GM18519 (cell line): ENCODE results near the gene CASK.
"Not testable (repeated sequence)": the region's sequence is repeated elsewhere in the genome, so short reads cannot be mapped to it uniquely, and the experiment has no call there.

ENCODE experiments used
- ATAC-seq: cut with Tn5 transposase; IDR thresholded peaks from one replicate; pipeline ENCODE4 v1.9.1; 2021; ENCODE audit warnings: mild to moderate bottlenecking, moderate library complexity; ENCODE audit not compliant: unreplicated experiment, low FRiP score

The CASK gene

GRCh38 chrX:41529221-41529620 lies 394.1 kb downstream of the CASK start:
- no peak for ATAC-seq

DNA sequence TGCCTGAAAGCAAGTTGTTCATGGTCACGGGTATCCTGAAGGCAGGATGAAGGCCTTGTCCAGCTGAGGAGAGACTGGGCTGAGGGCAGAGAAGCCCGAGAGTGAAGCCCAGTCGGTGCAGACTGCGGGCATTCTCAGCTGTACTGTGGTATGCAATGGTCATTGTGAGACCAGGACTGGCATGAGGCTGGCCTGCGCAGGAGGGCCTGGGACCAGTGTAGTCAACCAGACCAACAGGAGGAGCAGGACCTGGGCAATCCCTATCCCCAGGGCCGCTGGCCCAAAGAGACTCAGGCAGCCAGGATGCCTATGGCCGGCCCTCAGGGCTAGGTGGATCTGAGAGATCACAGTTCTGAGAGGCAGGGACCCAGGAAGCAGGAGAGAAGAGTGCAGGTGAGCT lies 394.6 kb downstream of the CASK start:
- ATAC-seq: no peak

GRCh38 chrX:41526925-41527324 lies 396.4 kb downstream of the CASK start:
- ATAC-seq: no peak

- ATAC-seq: no peak
Observed at GRCh38 chrX:41526271-41526670, 397.1 kb downstream of the CASK start.

DNA sequence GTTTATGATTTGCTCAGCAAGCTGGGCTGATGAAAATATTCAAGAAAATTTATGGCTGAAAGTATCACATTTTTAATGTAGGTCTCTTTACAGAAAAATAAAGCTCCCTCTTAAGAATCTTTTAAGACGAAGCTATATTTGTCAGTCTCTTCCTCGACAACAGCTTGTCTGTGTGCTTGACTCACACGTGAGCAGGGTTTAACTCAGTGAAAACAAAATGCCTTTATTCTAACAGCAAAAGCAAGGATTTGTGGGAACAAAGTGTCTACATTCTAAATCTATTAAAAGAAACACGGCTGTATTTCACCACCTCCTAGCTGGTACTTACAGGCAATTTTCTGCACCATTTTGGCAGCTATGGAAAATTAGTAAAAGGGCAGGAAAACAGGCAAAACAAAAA lies 400.7 kb downstream of the CASK start:
- ATAC-seq: no peak

GRCh38 chrX:41522081-41522480 lies 401.3 kb downstream of the CASK start:
- no peak for ATAC-seq

DNA sequence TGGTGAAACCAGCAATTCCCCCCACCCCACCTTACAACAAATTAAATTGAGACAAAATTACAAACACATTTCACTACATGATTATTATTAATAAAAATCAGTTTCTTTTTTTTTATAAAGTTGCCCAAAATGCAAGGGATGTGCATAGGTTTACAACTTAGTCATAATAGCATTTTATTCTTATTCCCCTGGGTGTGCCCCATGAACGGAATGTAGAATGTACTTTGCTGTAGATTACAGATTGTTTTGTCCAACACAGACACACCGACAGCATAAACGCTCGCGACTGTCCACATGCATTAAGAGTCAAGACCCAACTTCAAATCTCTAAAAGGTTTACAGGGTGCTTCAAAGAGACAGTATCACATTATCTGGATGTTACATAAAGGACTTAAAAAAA lies 403.9 kb downstream of the CASK start:
- ATAC-seq: no peak

DNA sequence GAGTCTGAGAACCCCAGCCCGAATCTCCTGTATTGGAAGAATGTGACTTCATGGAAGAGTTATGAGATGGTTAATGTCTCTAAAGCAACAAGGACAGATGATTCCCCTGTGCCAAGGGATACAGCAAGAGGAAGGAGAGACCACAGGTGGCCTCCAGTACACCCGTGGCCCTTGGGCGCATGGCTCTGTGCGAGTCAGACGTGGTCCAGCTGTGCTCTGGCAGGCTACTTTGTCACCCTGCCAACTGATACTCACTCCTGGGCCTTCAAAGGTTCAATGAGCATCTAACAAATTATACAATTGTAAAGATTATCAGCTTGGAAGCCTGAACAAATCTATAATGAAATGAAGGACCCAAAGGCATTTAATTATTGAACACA lies 404.5 kb downstream of the CASK start:
- no peak for ATAC-seq

DNA sequence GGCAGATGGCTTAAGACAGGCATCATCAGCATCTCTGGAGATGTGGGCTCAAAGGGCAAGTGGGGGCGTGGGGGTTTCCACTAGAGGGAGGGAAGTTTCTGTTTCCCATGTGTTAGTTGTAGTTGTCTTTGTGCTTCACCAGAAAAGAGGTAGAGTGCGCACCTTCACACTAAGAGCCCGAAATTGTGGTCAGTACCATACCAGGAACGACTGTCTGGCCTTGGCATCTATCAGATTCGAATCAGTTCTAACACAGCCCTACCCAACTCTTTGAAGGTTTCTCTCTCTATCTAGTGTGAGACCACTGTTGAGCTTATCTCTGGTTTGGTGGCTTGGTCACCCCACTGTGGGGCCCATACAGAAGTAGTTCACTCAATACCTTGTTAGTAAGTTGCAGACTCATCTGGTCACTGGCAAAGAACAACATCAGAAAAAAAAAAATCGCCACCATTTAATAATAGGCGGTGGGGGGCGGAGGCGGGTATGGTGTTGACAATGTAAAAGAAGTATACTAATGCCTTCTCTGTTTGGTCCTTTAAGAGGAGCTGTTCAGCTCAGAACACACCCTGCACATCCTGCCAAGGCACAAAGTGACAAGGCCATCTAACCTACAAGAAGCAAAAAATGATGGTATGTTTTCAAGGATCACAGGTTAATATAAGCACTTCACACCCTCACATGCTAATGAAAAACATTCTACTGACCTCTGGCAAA lies 405.1 kb downstream of the CASK start:
- ATAC-seq: no peak

DNA sequence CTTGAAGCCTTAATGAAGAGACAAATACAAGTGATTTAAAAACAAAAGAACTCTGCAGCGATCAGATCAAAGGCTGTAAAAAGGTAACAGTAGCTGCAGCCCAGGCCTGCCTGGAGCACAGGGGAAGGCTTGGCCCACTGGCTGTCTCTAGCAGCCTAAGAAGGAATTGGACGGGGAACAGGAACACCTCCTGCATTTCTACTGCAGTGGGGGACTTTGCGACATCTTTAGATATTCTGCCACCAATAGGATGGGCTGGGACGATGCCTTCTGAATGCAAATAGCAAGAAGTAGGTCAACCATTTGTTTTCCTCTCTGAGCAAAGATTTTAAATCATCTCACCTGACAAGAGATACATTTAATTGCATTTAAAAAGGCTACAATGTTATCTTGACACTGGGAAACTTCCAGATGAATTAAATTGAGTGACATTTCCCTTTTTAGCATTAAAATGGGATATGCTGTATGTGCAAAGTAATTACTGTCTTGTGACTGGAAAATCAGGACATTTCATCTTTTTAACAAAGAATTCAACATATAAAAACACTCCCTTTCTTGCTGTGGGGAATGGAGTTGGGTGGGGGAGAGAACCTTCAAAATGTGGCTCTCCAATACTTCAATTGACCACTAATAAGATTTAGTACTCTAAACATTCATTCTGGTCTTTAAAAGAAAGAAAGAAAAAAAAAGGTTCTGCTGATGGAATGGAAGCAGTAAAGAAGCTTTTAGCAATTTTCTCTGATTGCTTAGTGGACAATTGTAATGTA lies 406.2 kb downstream of the CASK start:
- ATAC-seq: no peak

- no peak for ATAC-seq
Observed at GRCh38 chrX:41516456-41516855, 406.9 kb downstream of the CASK start.

DNA sequence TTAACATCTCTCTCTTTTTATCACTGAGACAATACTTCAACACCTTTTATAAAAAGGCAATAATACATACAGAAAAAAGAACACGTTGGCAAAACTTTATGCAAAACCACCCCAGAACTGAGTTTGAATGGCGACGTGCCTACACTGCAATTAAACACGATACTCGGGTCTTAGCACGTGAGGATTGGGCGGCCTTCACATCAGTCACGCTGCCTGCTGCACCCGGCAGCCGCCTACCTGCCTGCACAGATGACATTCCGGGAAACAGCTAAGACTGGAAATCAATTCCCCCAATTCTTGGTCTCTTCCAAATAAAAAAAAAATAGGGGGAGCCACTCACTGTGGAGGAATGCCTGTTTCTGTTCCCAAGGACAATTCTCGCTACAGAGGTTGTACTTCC lies 408.0 kb downstream of the CASK start:
- no peak for ATAC-seq

- no peak for ATAC-seq
Observed at GRCh38 chrX:41514179-41514578, 409.2 kb downstream of the CASK start.

GRCh38 chrX:41512853-41513252 lies 410.5 kb downstream of the CASK start:
- ATAC-seq: not testable (repeated sequence)

DNA sequence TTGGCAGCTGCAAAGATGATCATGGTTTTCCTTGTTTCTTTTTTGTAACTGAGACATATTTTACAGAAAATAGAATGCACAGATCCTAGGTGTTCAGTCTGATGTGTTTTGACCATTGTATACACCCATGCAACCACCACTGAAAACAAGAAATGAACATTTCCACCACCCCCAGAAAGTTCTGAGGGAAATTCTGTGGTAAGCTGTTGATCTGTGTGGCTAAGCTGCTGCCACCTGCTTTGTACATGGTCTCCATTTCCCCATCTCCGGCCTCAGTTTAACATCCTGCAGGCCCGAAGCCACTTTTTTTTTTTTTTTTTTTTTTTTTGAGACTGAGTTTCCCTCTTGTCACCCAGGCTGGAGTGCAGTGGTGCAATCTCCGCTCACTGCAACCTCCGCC lies 411.0 kb downstream of the CASK start:
- ATAC-seq: peak; percentile 77

- no peak for ATAC-seq
Observed at GRCh38 chrX:41507919-41508318, 415.4 kb downstream of the CASK start.

DNA sequence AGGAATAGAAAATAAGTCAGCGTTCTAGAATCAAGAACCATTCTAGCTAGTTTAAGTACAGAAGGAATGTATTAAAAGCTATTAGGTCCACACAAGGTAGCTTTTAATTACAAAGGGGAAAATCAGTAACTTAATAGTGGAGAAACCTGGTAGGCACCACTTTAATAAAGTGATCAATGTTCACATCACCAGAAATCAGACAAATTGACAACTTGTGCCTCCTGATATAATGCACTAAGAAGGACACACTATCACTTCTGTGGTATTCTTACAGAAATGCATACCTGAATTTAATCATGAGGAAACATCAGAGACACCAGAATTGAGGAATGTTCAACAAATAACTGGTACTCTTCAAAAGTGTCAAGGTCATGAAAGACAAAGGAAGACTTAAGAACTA lies 421.4 kb downstream of the CASK start:
- no peak for ATAC-seq

DNA sequence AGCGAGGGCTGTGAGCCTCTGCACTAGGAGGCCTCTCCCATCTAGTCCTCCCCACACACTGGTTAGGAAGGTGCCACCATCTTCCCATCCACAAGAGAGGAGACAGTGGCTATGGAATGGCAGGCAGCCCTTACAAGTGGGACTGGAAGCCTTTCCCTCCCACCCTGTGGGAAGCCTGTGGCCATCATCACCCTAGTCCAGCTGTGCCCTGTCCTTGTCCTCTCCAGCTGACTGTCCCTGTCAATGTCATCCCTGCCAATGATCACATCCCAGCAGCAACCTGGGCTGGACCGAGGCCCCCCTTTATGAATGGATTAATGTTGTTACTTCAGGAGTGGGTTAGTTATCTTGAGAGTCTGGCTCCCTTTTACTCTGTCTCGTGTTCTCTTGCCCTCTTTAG lies 423.4 kb downstream of the CASK start:
- ATAC-seq: no peak

DNA sequence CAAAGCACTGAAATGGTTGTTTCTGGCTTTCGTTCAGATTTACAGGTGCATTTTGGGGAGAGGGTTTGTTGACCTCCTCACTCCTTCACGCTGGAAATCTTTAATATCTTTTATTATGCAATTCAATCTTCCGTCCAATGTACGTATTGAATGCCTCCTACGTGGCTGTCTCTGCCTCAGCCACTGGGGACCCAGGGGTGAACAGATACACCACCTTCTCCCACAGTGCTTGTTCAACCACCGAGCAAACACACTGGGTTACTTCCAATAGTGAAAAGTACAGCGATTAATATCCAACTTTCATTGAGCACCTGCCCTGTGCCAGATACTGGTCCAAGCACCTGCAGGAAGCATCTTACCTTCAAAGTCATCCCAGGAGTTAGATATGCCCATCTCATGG lies 424.2 kb downstream of the CASK start:
- no peak for ATAC-seq

GRCh38 chrX:41491267-41492004 lies 431.9 kb downstream of the CASK start:
- ATAC-seq: no peak

DNA sequence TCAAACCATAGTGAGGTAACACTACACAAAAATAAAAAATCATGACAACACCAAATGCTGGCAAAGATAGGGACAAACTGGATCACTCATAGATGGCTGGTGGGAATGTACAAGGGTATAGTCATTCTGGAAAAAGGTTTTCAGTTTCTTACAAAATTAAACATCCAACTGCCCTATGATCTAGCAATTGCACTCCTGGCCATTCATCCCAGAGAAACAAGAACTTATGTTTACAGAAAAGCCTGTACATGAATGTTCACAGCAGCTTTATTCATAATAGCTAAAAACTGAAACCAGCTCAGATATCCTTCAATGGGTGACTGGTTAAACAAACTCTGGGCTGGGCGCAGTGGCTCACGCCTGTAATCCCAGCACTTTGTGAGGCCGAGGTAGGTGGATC lies 432.9 kb downstream of the CASK start:
- no peak for ATAC-seq
